Liver (tissue), 9 donors: ENCODE measurements around the gene PKIG. TPM values are rescaled to one million over a fixed set of nuclear protein-coding genes. Genes with fewer than 3 reads are reported as not detected.

Experiments used
- DNase-seq: peaks from one replicate; pipeline ENCODE4 v3.0.0-alpha.2; 2017; ENCODE audit warnings: low spot score
- H3K27ac ChIP-seq, 2 donors: one replicate each; pipeline ENCODE4 v1.7.0; 2013; ENCODE audit warnings: inconsistent platforms in 2 of 2, low read length in 2 of 2, control low read depth in 1 of 2, low read depth in 1 of 2, mild to moderate bottlenecking in 1 of 2
- H3K27me3 ChIP-seq, 4 donors: one replicate each; pipeline versions ENCODE4 v1.6.1 to v1.7.0; 2013; ENCODE audit warnings: low read length in 3 of 4, inconsistent platforms in 1 of 4, mild to moderate bottlenecking in 1 of 4, moderate library complexity in 1 of 4; ENCODE audit not compliant: control insufficient read depth in 4 of 4, insufficient read depth in 4 of 4
- H3K36me3 ChIP-seq, 4 donors: one replicate each; pipeline versions ENCODE4 v1.6.1 to v1.7.0; 2013; ENCODE audit warnings: low read length in 3 of 4, mild to moderate bottlenecking in 3 of 4, low read depth in 1 of 4, moderate library complexity in 1 of 4; ENCODE audit not compliant: control insufficient read depth in 4 of 4, insufficient read depth in 3 of 4
- H3K4me1 ChIP-seq, 4 donors: one replicate each; pipeline versions ENCODE4 v1.6.1 to v1.7.0; 2013; ENCODE audit warnings: low read length in 3 of 4, mild to moderate bottlenecking in 3 of 4, moderate library complexity in 1 of 4; ENCODE audit not compliant: control insufficient read depth in 4 of 4, insufficient read depth in 4 of 4
- H3K4me3 ChIP-seq, 3 donors: one replicate each; pipeline versions ENCODE4 v1.6.1 to v1.7.0; 2013; ENCODE audit warnings: low read length in 3 of 3, control low read depth in 1 of 3, low read depth in 1 of 3, mild to moderate bottlenecking in 1 of 3
- H3K9ac ChIP-seq, 2 donors: one replicate each; pipeline ENCODE4 v1.7.0; 2013; ENCODE audit warnings: low read length in 2 of 2, mild to moderate bottlenecking in 2 of 2, moderate library complexity in 2 of 2, control low read depth in 1 of 2, low read depth in 1 of 2
- H3K9me3 ChIP-seq, 4 donors: one replicate each; pipeline versions ENCODE4 v1.6.1 to v1.7.0; 2013; ENCODE audit warnings: low read length in 3 of 4; ENCODE audit not compliant: control insufficient read depth in 4 of 4
- ATF3 ChIP-seq: IDR thresholded peaks from 2 replicates; pipeline ENCODE4 v1.6.1; 2016; ENCODE audit warnings: antibody characterized with exemption
- EGR1 ChIP-seq, 2 donors: IDR thresholded peaks; 2 replicates each; pipeline ENCODE4 v1.6.1; 2016 to 2018; ENCODE audit warnings: antibody characterized with exemption in 2 of 2, low read depth in 2 of 2
- FOXA1 ChIP-seq: IDR thresholded peaks from 2 replicates; pipeline ENCODE4 v1.6.1; 2016; ENCODE audit warnings: antibody characterized with exemption
- FOXA2 ChIP-seq: IDR thresholded peaks from 2 replicates; pipeline ENCODE4 v1.6.1; 2016; ENCODE audit warnings: antibody characterized with exemption
- GABPA ChIP-seq, 2 donors: IDR thresholded peaks in 1 of 2; conservative IDR thresholded peaks in 1 of 2; 2 replicates each; pipeline ENCODE4 v1.6.1; 2016; ENCODE audit warnings: antibody characterized with exemption in 2 of 2, mild to moderate bottlenecking in 1 of 2, moderate library complexity in 1 of 2
- HNF4A ChIP-seq, 2 donors: conservative IDR thresholded peaks; 2 replicates each; pipeline ENCODE4 v1.6.1; 2016; ENCODE audit warnings: antibody characterized with exemption in 2 of 2, mild to moderate bottlenecking in 2 of 2
- HNF4G ChIP-seq: IDR thresholded peaks from 2 replicates; pipeline ENCODE4 v1.6.1; 2016; ENCODE audit warnings: antibody characterized with exemption
- JUND ChIP-seq, 2 donors: IDR thresholded peaks; 2 replicates each; pipeline ENCODE4 v1.6.1; 2016; ENCODE audit warnings: antibody characterized with exemption in 2 of 2
- MAX ChIP-seq: IDR thresholded peaks from 2 replicates; pipeline ENCODE4 v1.6.1; 2016; ENCODE audit warnings: antibody characterized with exemption
- NR2F2 ChIP-seq: IDR thresholded peaks from 2 replicates; pipeline ENCODE4 v1.6.1; 2016; ENCODE audit warnings: antibody characterized with exemption
- RAD21 ChIP-seq, 2 donors: IDR thresholded peaks; 2 replicates each; pipeline ENCODE4 v1.6.1; 2016; ENCODE audit warnings: antibody characterized with exemption in 2 of 2, mild to moderate bottlenecking in 2 of 2
- RXRA ChIP-seq, 2 donors: IDR thresholded peaks; 2 replicates each; pipeline ENCODE4 v1.6.1; 2017 to 2018; ENCODE audit warnings: antibody characterized with exemption in 2 of 2, mild to moderate bottlenecking in 1 of 2
- SP1 ChIP-seq: IDR thresholded peaks from 2 replicates; pipeline ENCODE4 v1.6.1; 2018; ENCODE audit warnings: antibody characterized with exemption, mild to moderate bottlenecking
- YY1 ChIP-seq: IDR thresholded peaks from 2 replicates; pipeline ENCODE4 v1.6.1; 2016; ENCODE audit warnings: antibody characterized with exemption, mild to moderate bottlenecking
- ZBTB33 ChIP-seq: IDR thresholded peaks from 2 replicates; pipeline ENCODE4 v1.6.1; 2016; ENCODE audit warnings: antibody characterized with exemption
- WGBS: extraction: QIAGEN DNeasy Blood & Tissue Kit; methylation state at CpG from one replicate; pipeline ENCODE4 v1.1.7; 2013; 5-methylcytosine and 5-hydroxymethylcytosine counted together
- polyA plus RNA-seq, 2 donors: library from polyadenylated mRNA; stranded (reverse) in 1 of 2; unstranded in 1 of 2; fragments of 200-250 nt in 1 of 2; fragments of >200 nt in 1 of 2; fragmentation: Nextera tagmentation in 1 of 2; extraction: Ambion mirVana in 1 of 2; gene quantifications; one replicate each; pipeline versions ENCODE4 v1.2.1 to v1.2.3, GENCODE V29; 2013 to 2015
- total RNA-seq, 2 donors: library from RNA; depleted of rRNA; stranded (reverse); fragments of >200 nt; gene quantifications; one replicate each; pipeline ENCODE4 v1.2.3, GENCODE V29; 2014
- TF ChIP-seq, protein P1 (sequence below): fragments of 150-350 bp; IDR thresholded peaks from 2 replicates; pipeline ENCODE4 v1.5.1; 2017; ENCODE audit warnings: improper control_type of control experiment, low read depth, low read length; ENCODE audit not compliant: missing input control
- TF ChIP-seq, protein P2 (sequence below): IDR thresholded peaks from 2 replicates; pipeline ENCODE4 v1.6.1; 2016; ENCODE audit warnings: antibody characterized with exemption, mild to moderate bottlenecking
- donor health status: healthy.
- donor health status: healthy.
- donor health status: healthy.
- donor health status: healthy.
- donor health status: healthy.

PKIG gene
- total and polyA plus RNA-seq, 4 donors: 10.6 to 24.3 (median 23.4) TPM

GRCh38 chr20:44648068-44648467 lies 65.7 kb downstream of the PKIG start:
- H3K4me3 ChIP-seq: no peak overlapping the region
- no peaks in the 10 kb centered on the region for H3K36me3 ChIP-seq
- no peaks in the 10 kb centered on the region for H3K27me3 ChIP-seq
- H3K9ac ChIP-seq: no peak overlapping the region
- no peak overlapping the region for H3K27ac ChIP-seq
- DNase-seq: no peak
- no peaks in the 10 kb centered on the region for H3K9me3 ChIP-seq
- peaks cover 0 to 18% (median 5%) of the 10 kb centered on the region in 4 donors for H3K4me1 ChIP-seq
- no peak for TF ChIP-seq EGR1 (IDR thresholded peaks at IDR 0.05; ENCODE audit: low read depth in 2 of 2)
- TF ChIP-seq SP1: no peak
- no peak for TF ChIP-seq RXRA (IDR thresholded peaks at IDR 0.05)
- no peak for TF ChIP-seq JUND (IDR thresholded peaks at IDR 0.05)
- TF ChIP-seq, protein P1, sequence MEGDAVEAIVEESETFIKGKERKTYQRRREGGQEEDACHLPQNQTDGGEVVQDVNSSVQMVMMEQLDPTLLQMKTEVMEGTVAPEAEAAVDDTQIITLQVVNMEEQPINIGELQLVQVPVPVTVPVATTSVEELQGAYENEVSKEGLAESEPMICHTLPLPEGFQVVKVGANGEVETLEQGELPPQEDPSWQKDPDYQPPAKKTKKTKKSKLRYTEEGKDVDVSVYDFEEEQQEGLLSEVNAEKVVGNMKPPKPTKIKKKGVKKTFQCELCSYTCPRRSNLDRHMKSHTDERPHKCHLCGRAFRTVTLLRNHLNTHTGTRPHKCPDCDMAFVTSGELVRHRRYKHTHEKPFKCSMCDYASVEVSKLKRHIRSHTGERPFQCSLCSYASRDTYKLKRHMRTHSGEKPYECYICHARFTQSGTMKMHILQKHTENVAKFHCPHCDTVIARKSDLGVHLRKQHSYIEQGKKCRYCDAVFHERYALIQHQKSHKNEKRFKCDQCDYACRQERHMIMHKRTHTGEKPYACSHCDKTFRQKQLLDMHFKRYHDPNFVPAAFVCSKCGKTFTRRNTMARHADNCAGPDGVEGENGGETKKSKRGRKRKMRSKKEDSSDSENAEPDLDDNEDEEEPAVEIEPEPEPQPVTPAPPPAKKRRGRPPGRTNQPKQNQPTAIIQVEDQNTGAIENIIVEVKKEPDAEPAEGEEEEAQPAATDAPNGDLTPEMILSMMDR: no peak
- no peak for TF ChIP-seq MAX
- TF ChIP-seq FOXA2: no peak
- no peak for TF ChIP-seq GABPA (IDR thresholded peaks at IDR 0.05 in 1 of 2, conservative IDR thresholded peaks at IDR 0.05 in 1 of 2)
- no peak for TF ChIP-seq HNF4A (conservative IDR thresholded peaks at IDR 0.05)
- TF ChIP-seq HNF4G: no peak
- no peak for TF ChIP-seq ATF3
- TF ChIP-seq YY1: no peak
- TF ChIP-seq RAD21 (IDR thresholded peaks at IDR 0.05): no peak
- no peak for TF ChIP-seq NR2F2
- 91% methylated on average over 5 of the region's 5 CpGs for WGBS

GRCh38 chr20:44648579-44648978 lies 66.2 kb downstream of the PKIG start:
- Histone ChIP-seq H3K36me3 (no peaks in the 10 kb centered on the region), H3K27me3 (no peaks in the 10 kb centered on the region), H3K9me3 (no peaks in the 10 kb centered on the region), H3K4me3 (no peak overlapping the region), H3K4me1 (peaks cover 0 to 18% (median 5%) of the 10 kb centered on the region in 4 donors), H3K9ac (no peak overlapping the region), H3K27ac (no peak overlapping the region)
- WGBS: 80% methylated on average over 7 of the region's 7 CpGs
- DNase-seq: no peak
- TF ChIP-seq EGR1 (IDR thresholded peaks at IDR 0.05; ENCODE audit: low read depth in 2 of 2) (no peak), ZBTB33 (no peak), NR2F2 (no peak), GABPA (IDR thresholded peaks at IDR 0.05 in 1 of 2, conservative IDR thresholded peaks at IDR 0.05 in 1 of 2) (no peak), FOXA1 (no peak), RXRA (IDR thresholded peaks at IDR 0.05) (no peak), JUND (IDR thresholded peaks at IDR 0.05) (no peak), RAD21 (IDR thresholded peaks at IDR 0.05) (no peak), YY1 (no peak), MAX (no peak), HNF4G (no peak)
- TF ChIP-seq, protein P2, sequence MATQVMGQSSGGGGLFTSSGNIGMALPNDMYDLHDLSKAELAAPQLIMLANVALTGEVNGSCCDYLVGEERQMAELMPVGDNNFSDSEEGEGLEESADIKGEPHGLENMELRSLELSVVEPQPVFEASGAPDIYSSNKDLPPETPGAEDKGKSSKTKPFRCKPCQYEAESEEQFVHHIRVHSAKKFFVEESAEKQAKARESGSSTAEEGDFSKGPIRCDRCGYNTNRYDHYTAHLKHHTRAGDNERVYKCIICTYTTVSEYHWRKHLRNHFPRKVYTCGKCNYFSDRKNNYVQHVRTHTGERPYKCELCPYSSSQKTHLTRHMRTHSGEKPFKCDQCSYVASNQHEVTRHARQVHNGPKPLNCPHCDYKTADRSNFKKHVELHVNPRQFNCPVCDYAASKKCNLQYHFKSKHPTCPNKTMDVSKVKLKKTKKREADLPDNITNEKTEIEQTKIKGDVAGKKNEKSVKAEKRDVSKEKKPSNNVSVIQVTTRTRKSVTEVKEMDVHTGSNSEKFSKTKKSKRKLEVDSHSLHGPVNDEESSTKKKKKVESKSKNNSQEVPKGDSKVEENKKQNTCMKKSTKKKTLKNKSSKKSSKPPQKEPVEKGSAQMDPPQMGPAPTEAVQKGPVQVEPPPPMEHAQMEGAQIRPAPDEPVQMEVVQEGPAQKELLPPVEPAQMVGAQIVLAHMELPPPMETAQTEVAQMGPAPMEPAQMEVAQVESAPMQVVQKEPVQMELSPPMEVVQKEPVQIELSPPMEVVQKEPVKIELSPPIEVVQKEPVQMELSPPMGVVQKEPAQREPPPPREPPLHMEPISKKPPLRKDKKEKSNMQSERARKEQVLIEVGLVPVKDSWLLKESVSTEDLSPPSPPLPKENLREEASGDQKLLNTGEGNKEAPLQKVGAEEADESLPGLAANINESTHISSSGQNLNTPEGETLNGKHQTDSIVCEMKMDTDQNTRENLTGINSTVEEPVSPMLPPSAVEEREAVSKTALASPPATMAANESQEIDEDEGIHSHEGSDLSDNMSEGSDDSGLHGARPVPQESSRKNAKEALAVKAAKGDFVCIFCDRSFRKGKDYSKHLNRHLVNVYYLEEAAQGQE: no peak
- TF ChIP-seq, protein P1: no peak
